ENCODE data around the gene ISYNA1. TPM values are rescaled to one million over a fixed set of nuclear protein-coding genes. Genes with fewer than 3 reads are reported as not detected.

ISYNA1 gene
- total and polyA plus RNA-seq, 2 of the 13 experiments (the other 11 are each of a cell fraction or from before 2014, with no cell fraction given) = 29.6 to 48.5 TPM

DNA sequence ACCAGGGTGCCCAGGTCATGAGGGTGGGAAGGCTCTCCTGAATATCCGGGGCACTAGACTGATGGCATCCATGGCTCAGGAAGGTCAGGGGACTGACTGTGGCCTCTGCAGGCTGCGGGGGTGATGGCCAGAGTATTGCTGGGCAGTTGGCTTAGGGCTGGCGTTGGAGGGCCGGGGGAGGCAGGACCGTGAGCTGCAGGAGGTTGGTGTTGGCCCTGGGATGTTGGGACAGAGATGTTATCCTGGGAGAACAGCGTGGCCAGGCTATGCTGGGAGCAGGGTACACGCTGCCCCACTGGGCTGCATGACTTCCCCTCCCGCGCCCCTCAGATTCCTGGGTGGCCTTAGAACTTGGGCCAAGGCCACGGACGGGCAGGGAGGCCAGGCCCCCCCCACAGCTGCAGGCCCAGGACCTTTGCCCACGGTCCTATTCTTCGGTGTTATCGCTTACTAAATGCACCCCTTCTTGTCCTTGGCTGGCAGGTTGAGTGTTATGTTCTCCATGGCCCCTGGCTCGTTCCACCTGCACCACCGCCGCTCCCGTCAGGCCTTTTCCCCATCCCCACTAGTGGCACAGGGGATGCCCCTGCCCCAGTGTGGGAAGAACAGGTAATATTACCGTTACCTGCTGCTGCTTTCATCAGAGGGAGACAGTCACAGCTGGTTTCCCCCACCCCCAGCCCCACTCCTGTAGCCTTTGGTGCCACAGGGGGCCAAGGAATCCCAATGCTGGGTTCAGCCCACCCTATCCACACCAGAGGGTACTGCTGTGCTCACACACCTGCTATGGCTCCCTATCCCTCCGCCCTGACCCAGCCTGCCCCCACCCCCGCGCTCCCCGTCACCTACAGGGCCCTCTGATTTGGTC, 3.2 kb upstream of the ISYNA1 start:
- no peak overlapping the region for H2AFZ ChIP-seq (ENCODE audit: low read length)
- H3K27ac ChIP-seq (ENCODE audit: extremely low read length, insufficient read depth, low read length) = peak overlapping the region; percentile 50
- peak; percentile 10 for DNase-seq (ENCODE audit: low spot score)
- no TSS peak for BruUV-seq (replicated peaks)
- 40% methylated on average over 10 of the region's 23 CpGs for WGBS (ENCODE audit: low lambda C conversion rate)
- FAIRE-seq = no peak
- no peak overlapping the region for H3K9ac ChIP-seq (ENCODE audit: insufficient read depth, low read depth, low read length)
- peak overlapping the region; percentile 95 for H3K4me2 ChIP-seq (ENCODE audit: low read depth, low read length)
- H4K20me1 ChIP-seq (ENCODE audit: insufficient read depth, low read length) = peaks cover 9% of the 10 kb centered on the region; the same call in 1 of the 2 replicates
- H3K79me2 ChIP-seq (ENCODE audit: insufficient read depth, low read length) = no peaks in the 10 kb centered on the region
- H3K27me3 ChIP-seq (ENCODE audit: control insufficient read depth in 1 of 2, insufficient read depth in 2 of 2, low read length in 2 of 2) = no peaks in the 10 kb centered on the region
- H3K9me3 ChIP-seq (ENCODE audit: low read length) = no peaks in the 10 kb centered on the region
- peak overlapping the region in 1 of 3 experiments; percentile 14; a peak in 1 of 6 replicates for H3K4me3 ChIP-seq (replicated peaks in 1 of 3; ENCODE audit: insufficient read depth in 1 of 3, low read depth in 2 of 3, low read length in 3 of 3)
- peaks cover 45% of the 10 kb centered on the region for H3K4me1 ChIP-seq (ENCODE audit: insufficient read depth, low read length)
- H3K36me3 ChIP-seq (replicated peaks in 1 of 2; ENCODE audit: control insufficient read depth in 1 of 2, insufficient read depth in 2 of 2, low read length in 2 of 2) = peaks cover 14 to 26% of the 10 kb centered on the region in 2 experiments; a peak in 4 of 5 replicates
- in situ Hi-C loops (cut with HindIII; ENCODE audit: extremely low pct_ligation_motif_present, low pct_unique_long_range_greater_than_20kb) (no loop called here), intact Hi-C loops (cut with micrococcal nuclease; ENCODE audit: unreplicated experiment) (no loop called here)
- ATAC-seq = peak; percentile 18
- ChIA-PET POLR2A (interaction anchor here (1.5 to 1.9 kb wide), 3 partner anchors 22 to 116 kb away, joined by 4 to 5 read pairs (median 4); partner anchors contain the start of genes KXD1 and SSBP4), CTCF (ENCODE audit: low intra/inter-chr PET ratio, low total read pairs) (no interaction called here)
- TF ChIP-seq, protein P1, sequence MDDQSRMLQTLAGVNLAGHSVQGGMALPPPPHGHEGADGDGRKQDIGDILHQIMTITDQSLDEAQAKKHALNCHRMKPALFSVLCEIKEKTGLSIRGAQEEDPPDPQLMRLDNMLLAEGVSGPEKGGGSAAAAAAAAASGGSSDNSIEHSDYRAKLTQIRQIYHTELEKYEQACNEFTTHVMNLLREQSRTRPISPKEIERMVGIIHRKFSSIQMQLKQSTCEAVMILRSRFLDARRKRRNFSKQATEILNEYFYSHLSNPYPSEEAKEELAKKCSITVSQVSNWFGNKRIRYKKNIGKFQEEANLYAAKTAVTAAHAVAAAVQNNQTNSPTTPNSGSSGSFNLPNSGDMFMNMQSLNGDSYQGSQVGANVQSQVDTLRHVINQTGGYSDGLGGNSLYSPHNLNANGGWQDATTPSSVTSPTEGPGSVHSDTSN (CRISPR knock-in tag; IDR thresholded peaks at IDR 0.05; ENCODE audit: borderline replicate concordance) = no peak
- TF ChIP-seq, protein P2, sequence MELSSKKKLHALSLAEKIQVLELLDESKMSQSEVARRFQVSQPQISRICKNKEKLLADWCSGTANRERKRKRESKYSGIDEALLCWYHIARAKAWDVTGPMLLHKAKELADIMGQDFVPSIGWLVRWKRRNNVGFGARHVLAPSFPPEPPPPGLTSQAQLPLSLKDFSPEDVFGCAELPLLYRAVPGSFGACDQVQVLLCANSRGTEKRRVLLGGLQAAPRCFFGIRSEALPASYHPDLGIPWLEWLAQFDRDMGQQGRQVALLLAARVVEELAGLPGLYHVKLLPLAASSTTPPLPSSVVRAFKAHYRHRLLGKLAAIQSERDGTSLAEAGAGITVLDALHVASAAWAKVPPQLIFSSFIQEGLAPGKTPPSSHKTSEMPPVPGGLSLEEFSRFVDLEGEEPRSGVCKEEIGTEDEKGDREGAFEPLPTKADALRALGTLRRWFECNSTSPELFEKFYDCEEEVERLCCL (CRISPR knock-in tag; IDR thresholded peaks at IDR 0.05; ENCODE audit: borderline replicate concordance) = no peak
- TF ChIP-seq ZSCAN31 (CRISPR knock-in tag; IDR thresholded peaks at IDR 0.05; ENCODE audit: low read depth) (no peak; the same call in 1 of the 2 replicates), ZBTB3 (CRISPR knock-in tag; IDR thresholded peaks at IDR 0.05; ENCODE audit: borderline replicate concordance, low read depth) (no peak), ZFP41 (CRISPR knock-in tag; IDR thresholded peaks at IDR 0.05; ENCODE audit: borderline replicate concordance) (no peak), MTA3 (CRISPR knock-in tag; IDR thresholded peaks at IDR 0.05) (no peak), ZNF567 (CRISPR knock-in tag; IDR thresholded peaks at IDR 0.05; ENCODE audit: borderline replicate concordance) (no peak), KAT7 (CRISPR knock-in tag; IDR thresholded peaks at IDR 0.05; ENCODE audit: borderline replicate concordance) (no peak), ZFP36L1 (CRISPR knock-in tag; IDR thresholded peaks at IDR 0.05) (no peak), ZSCAN20 (CRISPR knock-in tag; IDR thresholded peaks at IDR 0.05; ENCODE audit: borderline replicate concordance) (no peak)
- TF ChIP-seq, protein P3, sequence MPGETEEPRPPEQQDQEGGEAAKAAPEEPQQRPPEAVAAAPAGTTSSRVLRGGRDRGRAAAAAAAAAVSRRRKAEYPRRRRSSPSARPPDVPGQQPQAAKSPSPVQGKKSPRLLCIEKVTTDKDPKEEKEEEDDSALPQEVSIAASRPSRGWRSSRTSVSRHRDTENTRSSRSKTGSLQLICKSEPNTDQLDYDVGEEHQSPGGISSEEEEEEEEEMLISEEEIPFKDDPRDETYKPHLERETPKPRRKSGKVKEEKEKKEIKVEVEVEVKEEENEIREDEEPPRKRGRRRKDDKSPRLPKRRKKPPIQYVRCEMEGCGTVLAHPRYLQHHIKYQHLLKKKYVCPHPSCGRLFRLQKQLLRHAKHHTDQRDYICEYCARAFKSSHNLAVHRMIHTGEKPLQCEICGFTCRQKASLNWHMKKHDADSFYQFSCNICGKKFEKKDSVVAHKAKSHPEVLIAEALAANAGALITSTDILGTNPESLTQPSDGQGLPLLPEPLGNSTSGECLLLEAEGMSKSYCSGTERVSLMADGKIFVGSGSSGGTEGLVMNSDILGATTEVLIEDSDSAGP (CRISPR knock-in tag; IDR thresholded peaks at IDR 0.05; ENCODE audit: borderline replicate concordance) = peak; percentile 39; the same call in 1 of the 2 replicates
- TF ChIP-seq, protein P4, sequence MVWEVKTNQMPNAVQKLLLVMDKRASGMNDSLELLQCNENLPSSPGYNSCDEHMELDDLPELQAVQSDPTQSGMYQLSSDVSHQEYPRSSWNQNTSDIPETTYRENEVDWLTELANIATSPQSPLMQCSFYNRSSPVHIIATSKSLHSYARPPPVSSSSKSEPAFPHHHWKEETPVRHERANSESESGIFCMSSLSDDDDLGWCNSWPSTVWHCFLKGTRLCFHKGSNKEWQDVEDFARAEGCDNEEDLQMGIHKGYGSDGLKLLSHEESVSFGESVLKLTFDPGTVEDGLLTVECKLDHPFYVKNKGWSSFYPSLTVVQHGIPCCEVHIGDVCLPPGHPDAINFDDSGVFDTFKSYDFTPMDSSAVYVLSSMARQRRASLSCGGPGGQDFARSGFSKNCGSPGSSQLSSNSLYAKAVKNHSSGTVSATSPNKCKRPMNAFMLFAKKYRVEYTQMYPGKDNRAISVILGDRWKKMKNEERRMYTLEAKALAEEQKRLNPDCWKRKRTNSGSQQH (CRISPR knock-in tag; IDR thresholded peaks at IDR 0.05; ENCODE audit: low read depth) = no peak
- TF ChIP-seq, protein P5, sequence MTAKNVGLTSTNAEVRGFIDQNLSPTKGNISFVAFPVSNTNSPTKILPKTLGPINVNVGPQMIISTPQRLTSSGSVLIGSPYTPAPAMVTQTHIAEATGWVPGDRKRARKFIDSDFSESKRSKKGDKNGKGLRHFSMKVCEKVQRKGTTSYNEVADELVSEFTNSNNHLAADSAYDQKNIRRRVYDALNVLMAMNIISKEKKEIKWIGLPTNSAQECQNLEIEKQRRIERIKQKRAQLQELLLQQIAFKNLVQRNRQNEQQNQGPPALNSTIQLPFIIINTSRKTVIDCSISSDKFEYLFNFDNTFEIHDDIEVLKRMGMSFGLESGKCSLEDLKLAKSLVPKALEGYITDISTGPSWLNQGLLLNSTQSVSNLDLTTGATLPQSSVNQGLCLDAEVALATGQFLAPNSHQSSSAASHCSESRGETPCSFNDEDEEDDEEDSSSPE (CRISPR knock-in tag; IDR thresholded peaks at IDR 0.05) = no peak
